Lower leg skin (tissue), 3 donors: ENCODE results near the gene RAPGEF5.

Experiments used
- POLR2A ChIP-seq, 2 donors: fragments of 450-650 bp; IDR thresholded peaks; one replicate each; pipeline ENCODE4 v1.6.1; 2016 to 2017; ENCODE audit warnings: antibody characterized with exemption in 2 of 2, mild to moderate bottlenecking in 1 of 2, moderate library complexity in 1 of 2
- TF ChIP-seq, protein P1 (sequence below), 3 donors: fragments of 450-650 bp; IDR thresholded peaks; one replicate each; pipeline ENCODE4 v1.5.1; 2016; ENCODE audit warnings: antibody characterized with exemption in 3 of 3, mild to moderate bottlenecking in 3 of 3, moderate library complexity in 2 of 3

- TF ChIP-seq, protein P1, sequence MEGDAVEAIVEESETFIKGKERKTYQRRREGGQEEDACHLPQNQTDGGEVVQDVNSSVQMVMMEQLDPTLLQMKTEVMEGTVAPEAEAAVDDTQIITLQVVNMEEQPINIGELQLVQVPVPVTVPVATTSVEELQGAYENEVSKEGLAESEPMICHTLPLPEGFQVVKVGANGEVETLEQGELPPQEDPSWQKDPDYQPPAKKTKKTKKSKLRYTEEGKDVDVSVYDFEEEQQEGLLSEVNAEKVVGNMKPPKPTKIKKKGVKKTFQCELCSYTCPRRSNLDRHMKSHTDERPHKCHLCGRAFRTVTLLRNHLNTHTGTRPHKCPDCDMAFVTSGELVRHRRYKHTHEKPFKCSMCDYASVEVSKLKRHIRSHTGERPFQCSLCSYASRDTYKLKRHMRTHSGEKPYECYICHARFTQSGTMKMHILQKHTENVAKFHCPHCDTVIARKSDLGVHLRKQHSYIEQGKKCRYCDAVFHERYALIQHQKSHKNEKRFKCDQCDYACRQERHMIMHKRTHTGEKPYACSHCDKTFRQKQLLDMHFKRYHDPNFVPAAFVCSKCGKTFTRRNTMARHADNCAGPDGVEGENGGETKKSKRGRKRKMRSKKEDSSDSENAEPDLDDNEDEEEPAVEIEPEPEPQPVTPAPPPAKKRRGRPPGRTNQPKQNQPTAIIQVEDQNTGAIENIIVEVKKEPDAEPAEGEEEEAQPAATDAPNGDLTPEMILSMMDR (IDR thresholded peaks at IDR 0.05), result no peak
- TF ChIP-seq POLR2A (IDR thresholded peaks at IDR 0.05), result no peak
These were observed 65.0 kb downstream of the RAPGEF5 start for GRCh38 chr7:22291977-22292376.
